WTC11 (cell line): ENCODE data around the gene ROBO2. TPM values are rescaled to one million over a fixed set of nuclear protein-coding genes. Genes with fewer than 3 reads are reported as not detected.

ENCODE experiments used
- ATAC-seq: fragments of 200-7000 bp; cut with Tn5 transposase; 2 replicates; pipeline ENCODE4 v1.10.0; 2021; ENCODE audit warnings: mild to moderate bottlenecking, moderate library complexity
- CTCF ChIA-PET: fragments of 300-600 bp; sonication (Branson Sonifier 250); formaldehyde crosslinking; loops from one replicate; lab custom pipeline; 2021; ENCODE audit warnings: antibody characterized with exemption; lab: Charles Lee
- POLR2A ChIA-PET: fragments of 350-600 bp; sonication (Branson Sonifier 250); formaldehyde crosslinking; loops from one replicate; lab custom pipeline; 2021; ENCODE audit warnings: antibody characterized with exemption; lab: Charles Lee
- DNase-seq: peaks from one replicate; pipeline ENCODE4 v3.0.0; 2021; ENCODE audit warnings: low spot score
- H3K27ac Mint-ChIP-seq: 2 replicates; pipeline ENCODE4 v1.8.0; 2021; ENCODE audit warnings: mixed read lengths
- H3K27me3 Mint-ChIP-seq: 2 replicates; pipeline ENCODE4 v1.8.0; 2021; ENCODE audit warnings: low read depth, mild to moderate bottlenecking, moderate library complexity, mixed read lengths
- H3K36me3 Mint-ChIP-seq: 2 replicates; pipeline ENCODE4 v1.8.0; 2021; ENCODE audit warnings: mixed read lengths
- H3K4me1 Mint-ChIP-seq: 2 replicates; pipeline ENCODE4 v1.8.0; 2022; ENCODE audit warnings: mixed read lengths
- H3K4me3 Mint-ChIP-seq: 2 replicates; pipeline ENCODE4 v1.8.0; 2021; ENCODE audit warnings: mild to moderate bottlenecking, moderate library complexity, mixed read lengths
- H3K9me3 Mint-ChIP-seq: 2 replicates; pipeline ENCODE4 v1.8.0; 2021; ENCODE audit warnings: mixed read lengths
- AR ChIP-seq: fragments of 250-450 bp; sonication (Bioruptor Pico); IDR thresholded peaks from 2 replicates; pipeline ENCODE4 v1.9.0; 2021; ENCODE audit warnings: mild to moderate bottlenecking
- ATF3 ChIP-seq: sonication (generic); formaldehyde crosslinking; conservative IDR thresholded peaks from 2 replicates; pipeline ENCODE4 v1.8.1; 2022; ENCODE audit warnings: mild to moderate bottlenecking, missing genetic modification reagents
- ATF6 ChIP-seq: sonication (generic); formaldehyde crosslinking; IDR thresholded peaks from 2 replicates; pipeline ENCODE4 v1.8.1; 2023; ENCODE audit warnings: mild to moderate bottlenecking, missing genetic modification reagents
- CREB1 ChIP-seq: sonication (generic); formaldehyde crosslinking; IDR thresholded peaks from 2 replicates; pipeline ENCODE4 v1.8.0; 2023; ENCODE audit warnings: mild to moderate bottlenecking, missing genetic modification reagents
- CREM ChIP-seq: sonication (generic); formaldehyde crosslinking; IDR thresholded peaks from 2 replicates; pipeline ENCODE4 v1.8.1; 2022; ENCODE audit warnings: mild to moderate bottlenecking, missing genetic modification reagents, moderate library complexity
- ELF4 ChIP-seq: sonication (generic); formaldehyde crosslinking; IDR thresholded peaks from 2 replicates; pipeline ENCODE4 v1.8.1; 2022; ENCODE audit warnings: low read depth, mild to moderate bottlenecking, moderate library complexity, missing genetic modification reagents
- KAT7 ChIP-seq: sonication (generic); formaldehyde crosslinking; IDR thresholded peaks from 2 replicates; pipeline ENCODE4 v1.8.1; 2023; ENCODE audit warnings: missing genetic modification reagents, mild to moderate bottlenecking, borderline replicate concordance
- MAX ChIP-seq: sonication (generic); formaldehyde crosslinking; IDR thresholded peaks from 2 replicates; pipeline ENCODE4 v1.8.0; 2022; ENCODE audit warnings: mild to moderate bottlenecking, missing genetic modification reagents
- MXD4 ChIP-seq: fragments of 250-450 bp; sonication (Bioruptor Pico); IDR thresholded peaks from 2 replicates; pipeline ENCODE4 v1.8.0; 2021; ENCODE audit warnings: mild to moderate bottlenecking, moderate library complexity, borderline replicate concordance
- NFATC4 ChIP-seq: fragments of 250-450 bp; sonication (Bioruptor Pico); IDR thresholded peaks from 2 replicates; pipeline ENCODE4 v1.9.0; 2021; ENCODE audit warnings: mild to moderate bottlenecking
- TP53 ChIP-seq: sonication (generic); formaldehyde crosslinking; IDR thresholded peaks from 2 replicates; pipeline ENCODE4 v1.8.1; 2023; ENCODE audit warnings: mild to moderate bottlenecking, missing genetic modification reagents
- USF2 ChIP-seq: sonication (generic); formaldehyde crosslinking; IDR thresholded peaks from 2 replicates; pipeline ENCODE4 v1.8.1; 2023; ENCODE audit warnings: mild to moderate bottlenecking, missing genetic modification reagents, moderate library complexity
- ZBTB43 ChIP-seq: sonication (generic); formaldehyde crosslinking; IDR thresholded peaks from 2 replicates; pipeline ENCODE4 v1.8.1; 2023; ENCODE audit warnings: mild to moderate bottlenecking, missing genetic modification reagents
- ZNF121 ChIP-seq: sonication (generic); formaldehyde crosslinking; IDR thresholded peaks from 2 replicates; pipeline ENCODE4 v1.8.0; 2023; ENCODE audit warnings: missing genetic modification reagents
- ZNF416 ChIP-seq: fragments of 250-450 bp; sonication (Bioruptor Pico); IDR thresholded peaks from 2 replicates; pipeline ENCODE4 v1.9.0; 2021; ENCODE audit warnings: mild to moderate bottlenecking, inconsistent platforms
- ZNF423 ChIP-seq: fragments of 250-450 bp; sonication (Bioruptor Pico); IDR thresholded peaks from 2 replicates; pipeline ENCODE4 v2.1.2; 2022; ENCODE audit warnings: mild to moderate bottlenecking, moderate library complexity
- ZNF425 ChIP-seq: fragments of 250-450 bp; sonication (Bioruptor Pico); conservative IDR thresholded peaks from 2 replicates; pipeline ENCODE4 v1.9.0; 2021; ENCODE audit warnings: mild to moderate bottlenecking
- ZNF671 ChIP-seq: fragments of 250-450 bp; sonication (Bioruptor Pico); IDR thresholded peaks from 2 replicates; pipeline ENCODE4 v1.8.0; 2021; ENCODE audit warnings: mild to moderate bottlenecking
- total RNA-seq: library from RNA; stranded (reverse); gene quantifications from 3 replicates; pipeline ENCODE4 v1.2.3, GENCODE V29; 2021

ROBO2 gene
- total RNA-seq, 1 experiment from 2014 or later = 11.7 TPM

GRCh38 chr3:77244981-77245380 lies 205.1 kb downstream of the ROBO2 start:
- Mint-ChIP-seq H3K27me3 (no peaks in the 10 kb centered on the region), H3K4me3 (no peak overlapping the region), H3K9me3 (peaks cover 26% of the 10 kb centered on the region)
- POLR2A ChIA-PET = no interaction called here
- TF ChIP-seq MAX (CRISPR knock-in tag) (no peak), ZBTB43 (CRISPR knock-in tag) (no peak), ZNF416 (CRISPR knock-in tag) (no peak), ELF4 (no peak), NFATC4 (no peak), ZNF425 (CRISPR knock-in tag) (no peak), KAT7 (CRISPR knock-in tag) (no peak), USF2 (CRISPR knock-in tag) (no peak), AR (CRISPR knock-in tag) (no peak), CREM (CRISPR knock-in tag) (no peak), ZNF121 (CRISPR knock-in tag) (no peak), ATF6 (no peak), CREB1 (CRISPR knock-in tag) (no peak), ATF3 (CRISPR knock-in tag) (no peak), MXD4 (CRISPR knock-in tag) (no peak), ZNF423 (CRISPR knock-in tag) (no peak), ZNF671 (CRISPR knock-in tag) (no peak), TP53 (no peak)
- TF ChIP-seq, all 79 proteins: peak for 0
- Mint-ChIP-seq H3K27ac (no peak overlapping the region), H3K36me3 (peaks cover 18% of the 10 kb centered on the region), H3K4me1 (peaks cover 31% of the 10 kb centered on the region)
- ATAC-seq = no peak
- DNase-seq = no peak
- CTCF ChIA-PET = no interaction called here
